ENCODE data around the gene PI16. TPM values are rescaled to one million over a fixed set of nuclear protein-coding genes. Genes with fewer than 3 reads are reported as not detected.

The PI16 gene
- total RNA-seq, 4 donors from 2014 or later, result 2.8 to 17.2 (median 3.9) TPM

- peak; percentile 67 to 79 for DNase-seq (ENCODE audit: low spot score in 2 of 2)
- Histone ChIP-seq H3K36me3 (no peaks in the 10 kb centered on the region), H3K27me3 (no peaks in the 10 kb centered on the region), H3K4me1 (peaks cover 59% of the 10 kb centered on the region), H3K27ac (no peak overlapping the region), H3K9me3 (no peaks in the 10 kb centered on the region), H3K4me3 (no peak overlapping the region)
- WGBS, result no CpG with 5 or more reads among the region's 9 CpGs
- TF ChIP-seq CTCF (IDR thresholded peaks at IDR 0.05), result no peak
- TF ChIP-seq POLR2AphosphoS5 (IDR thresholded peaks at IDR 0.05), result no peak
- no peak for TF ChIP-seq POLR2A (IDR thresholded peaks at IDR 0.05)
- no peak for TF ChIP-seq EP300 (IDR thresholded peaks at IDR 0.05)
Observed at GRCh38 chr6:36957773-36958271, 3.3 kb downstream of the PI16 start.

GRCh38 chr6:36958775-36959554 is 4.4 kb downstream of the PI16 start:
- Histone ChIP-seq H3K9me3 (no peaks in the 10 kb centered on the region), H3K4me1 (peaks cover 69% of the 10 kb centered on the region), H3K27ac (no peak overlapping the region), H3K4me3 (no peak overlapping the region), H3K27me3 (no peaks in the 10 kb centered on the region), H3K36me3 (no peaks in the 10 kb centered on the region)
- WGBS, result 89% methylated on average over 22 of the region's 44 CpGs
- TF ChIP-seq EP300 (IDR thresholded peaks at IDR 0.05) (no peak), POLR2AphosphoS5 (IDR thresholded peaks at IDR 0.05) (no peak), CTCF (IDR thresholded peaks at IDR 0.05) (no peak), POLR2A (IDR thresholded peaks at IDR 0.05) (no peak)
- DNase-seq (ENCODE audit: low spot score in 2 of 2), result peak in 1 of 2 donors; percentile 60

- H3K27ac ChIP-seq, result no peak overlapping the region
- TF ChIP-seq CTCF (IDR thresholded peaks at IDR 0.05) (no peak), POLR2AphosphoS5 (IDR thresholded peaks at IDR 0.05) (no peak), POLR2A (IDR thresholded peaks at IDR 0.05) (no peak), EP300 (IDR thresholded peaks at IDR 0.05) (no peak)
- H3K36me3 ChIP-seq, result no peaks in the 10 kb centered on the region
- DNase-seq (ENCODE audit: low spot score in 2 of 2), result peak in 1 of 2 donors; percentile 49
- peaks cover 77% of the 10 kb centered on the region for H3K4me1 ChIP-seq
- H3K27me3 ChIP-seq, result no peaks in the 10 kb centered on the region
- H3K9me3 ChIP-seq, result no peaks in the 10 kb centered on the region
- H3K4me3 ChIP-seq, result no peak overlapping the region
- 86% methylated on average over 15 of the region's 17 CpGs for WGBS
Observed at GRCh38 chr6:36959555-36960250, 5.2 kb downstream of the PI16 start.

GRCh38 chr6:36961441-36962435 is 7.2 kb downstream of the PI16 start:
- H3K27me3 ChIP-seq, result no peaks in the 10 kb centered on the region
- DNase-seq (ENCODE audit: low spot score in 2 of 2), result no peak
- H3K4me3 ChIP-seq, result no peak overlapping the region
- no peaks in the 10 kb centered on the region for H3K36me3 ChIP-seq
- no peak for TF ChIP-seq POLR2A (IDR thresholded peaks at IDR 0.05)
- no peak for TF ChIP-seq CTCF (IDR thresholded peaks at IDR 0.05)
- TF ChIP-seq EP300 (IDR thresholded peaks at IDR 0.05), result no peak
- TF ChIP-seq POLR2AphosphoS5 (IDR thresholded peaks at IDR 0.05), result no peak
- 72% methylated on average over 37 of the region's 40 CpGs for WGBS
- H3K9me3 ChIP-seq, result no peaks in the 10 kb centered on the region
- peaks cover 61% of the 10 kb centered on the region for H3K4me1 ChIP-seq
- H3K27ac ChIP-seq, result no peak overlapping the region
